ENCODE results near the gene GRM2. TPM values are rescaled to one million over a fixed set of nuclear protein-coding genes. Genes with fewer than 3 reads are reported as not detected.

GRM2 gene
- total and polyA plus RNA-seq, 8 donors: 0.21 to 1.0 (median 0.76) TPM

DNA sequence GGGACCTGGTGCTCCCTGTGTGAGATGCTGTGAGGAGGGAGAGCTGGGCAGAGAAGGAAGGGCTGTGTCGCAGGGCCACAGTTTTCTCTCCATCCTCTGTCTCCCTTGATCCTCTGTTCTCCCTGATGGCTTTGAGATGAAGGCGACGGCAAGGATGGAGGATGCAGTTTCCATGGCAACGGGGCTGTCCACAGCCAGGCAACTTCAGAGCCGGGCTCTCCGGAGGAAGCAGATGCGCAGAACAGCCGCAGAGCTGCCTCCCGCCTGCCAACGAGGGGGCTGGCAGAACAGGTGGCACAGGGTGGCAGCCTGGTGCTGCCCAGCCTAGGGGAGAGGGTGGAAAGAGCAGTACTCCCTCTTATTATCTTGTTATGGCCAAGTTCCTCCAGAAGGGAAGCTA, 9.9 kb upstream of the GRM2 start:
- Histone ChIP-seq H3K4me1 (no peaks in the 10 kb centered on the region), H3K27ac (no peak overlapping the region), H3K9me3 (no peaks in the 10 kb centered on the region), H3K4me3 (no peak overlapping the region), H3K36me3 (peaks cover 0 to 92% of the 10 kb centered on the region in 2 donors), H3K27me3 (no peaks in the 10 kb centered on the region)
- ATAC-seq (no peak), DNase-seq (no peak)
- TF ChIP-seq, protein P1, sequence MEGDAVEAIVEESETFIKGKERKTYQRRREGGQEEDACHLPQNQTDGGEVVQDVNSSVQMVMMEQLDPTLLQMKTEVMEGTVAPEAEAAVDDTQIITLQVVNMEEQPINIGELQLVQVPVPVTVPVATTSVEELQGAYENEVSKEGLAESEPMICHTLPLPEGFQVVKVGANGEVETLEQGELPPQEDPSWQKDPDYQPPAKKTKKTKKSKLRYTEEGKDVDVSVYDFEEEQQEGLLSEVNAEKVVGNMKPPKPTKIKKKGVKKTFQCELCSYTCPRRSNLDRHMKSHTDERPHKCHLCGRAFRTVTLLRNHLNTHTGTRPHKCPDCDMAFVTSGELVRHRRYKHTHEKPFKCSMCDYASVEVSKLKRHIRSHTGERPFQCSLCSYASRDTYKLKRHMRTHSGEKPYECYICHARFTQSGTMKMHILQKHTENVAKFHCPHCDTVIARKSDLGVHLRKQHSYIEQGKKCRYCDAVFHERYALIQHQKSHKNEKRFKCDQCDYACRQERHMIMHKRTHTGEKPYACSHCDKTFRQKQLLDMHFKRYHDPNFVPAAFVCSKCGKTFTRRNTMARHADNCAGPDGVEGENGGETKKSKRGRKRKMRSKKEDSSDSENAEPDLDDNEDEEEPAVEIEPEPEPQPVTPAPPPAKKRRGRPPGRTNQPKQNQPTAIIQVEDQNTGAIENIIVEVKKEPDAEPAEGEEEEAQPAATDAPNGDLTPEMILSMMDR (IDR thresholded peaks at IDR 0.05): no peak
- intact Hi-C loops (cut with DNase I): no loop called here

DNA sequence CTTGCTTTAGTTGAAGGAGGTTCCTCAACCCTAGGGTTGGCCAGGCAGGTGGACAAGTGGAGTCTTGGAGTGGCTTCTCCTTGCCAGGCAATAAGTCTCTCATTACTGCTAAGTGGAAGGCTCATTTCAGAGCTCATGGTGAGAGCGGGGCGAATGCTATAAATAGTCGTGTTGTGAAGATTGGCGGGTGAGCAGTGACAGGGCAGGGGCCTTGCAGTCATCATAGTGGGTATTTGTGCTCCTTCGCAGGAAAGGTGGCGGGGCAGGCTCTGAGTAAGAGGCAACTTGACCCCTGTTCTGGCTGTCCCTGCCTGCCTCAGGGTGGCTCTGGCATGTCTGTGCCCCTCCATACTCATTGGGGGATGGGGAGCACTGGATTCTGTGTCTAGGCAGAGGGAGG, 8.7 kb upstream of the GRM2 start:
- Histone ChIP-seq H3K36me3 (peaks cover 0 to 92% of the 10 kb centered on the region in 2 donors), H3K27ac (no peak overlapping the region), H3K4me3 (no peak overlapping the region), H3K27me3 (no peaks in the 10 kb centered on the region), H3K9me3 (no peaks in the 10 kb centered on the region), H3K4me1 (no peaks in the 10 kb centered on the region)
- intact Hi-C loops (cut with DNase I): no loop called here
- TF ChIP-seq, protein P1 (IDR thresholded peaks at IDR 0.05): no peak
- DNase-seq: no peak
- no peak for ATAC-seq

DNA sequence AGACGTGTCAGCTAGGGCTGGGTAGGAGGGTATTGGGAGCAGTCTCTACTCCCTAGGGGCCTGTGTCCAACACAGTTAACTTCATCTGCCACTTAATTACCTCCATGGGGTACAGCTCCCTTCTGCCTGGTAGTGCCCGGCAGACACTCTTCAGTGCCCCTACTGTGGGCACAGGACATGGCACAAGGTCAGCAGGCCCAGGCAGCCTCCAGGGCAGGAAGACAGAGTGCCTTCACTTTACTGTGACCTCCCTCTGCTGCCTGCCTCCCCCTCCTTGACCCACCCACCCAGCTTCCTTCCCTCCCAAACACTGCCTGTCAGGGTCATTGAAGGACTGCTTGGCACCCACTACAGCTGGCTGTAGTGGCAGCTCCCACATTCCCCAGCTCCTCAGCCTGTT, 6.5 kb upstream of the GRM2 start:
- H3K9me3 ChIP-seq: no peaks in the 10 kb centered on the region

DNA sequence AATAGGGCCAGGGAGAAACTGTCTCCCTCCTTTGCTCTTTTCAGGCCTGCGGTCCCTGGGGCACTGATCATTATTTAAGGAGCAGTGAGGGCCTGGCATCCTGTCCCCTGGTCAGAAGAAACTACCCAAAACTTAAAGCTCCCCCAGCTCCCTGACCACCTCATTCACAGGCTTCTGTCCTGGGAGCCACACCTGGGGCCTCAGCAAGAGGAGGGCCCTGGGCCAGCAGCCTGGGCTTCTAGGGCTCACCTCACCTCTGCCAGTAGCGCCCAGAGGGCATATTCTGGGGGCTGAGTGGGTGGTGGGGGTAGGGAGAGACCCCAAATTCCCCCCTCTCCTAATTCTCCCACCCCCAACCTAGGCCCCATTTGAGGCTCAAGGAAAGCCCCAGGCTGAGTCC, 4.7 kb upstream of the GRM2 start:
- ATAC-seq: no peak
- Histone ChIP-seq H3K27ac (no peak overlapping the region), H3K27me3 (peaks cover 0 to 3% of the 10 kb centered on the region in 2 donors), H3K4me1 (peaks cover 0 to 8% of the 10 kb centered on the region in 2 donors), H3K9me3 (no peaks in the 10 kb centered on the region), H3K36me3 (peaks cover 0 to 77% of the 10 kb centered on the region in 2 donors), H3K4me3 (no peak overlapping the region)
- no peak for DNase-seq
- TF ChIP-seq, protein P1 (IDR thresholded peaks at IDR 0.05): no peak
- intact Hi-C loops (cut with DNase I): no loop called here

More for the DNA sequence above, 6.5 kb upstream of the GRM2 start:
- peaks cover 0 to 90% of the 10 kb centered on the region in 2 donors for H3K36me3 ChIP-seq
- no peak overlapping the region for H3K4me3 ChIP-seq
- H3K4me1 ChIP-seq: no peaks in the 10 kb centered on the region
- H3K27ac ChIP-seq: no peak overlapping the region
- intact Hi-C loops (cut with DNase I): no loop called here
- TF ChIP-seq, protein P1 (IDR thresholded peaks at IDR 0.05): no peak
- DNase-seq: no peak
- H3K27me3 ChIP-seq: no peaks in the 10 kb centered on the region
- ATAC-seq: no peak

DNA sequence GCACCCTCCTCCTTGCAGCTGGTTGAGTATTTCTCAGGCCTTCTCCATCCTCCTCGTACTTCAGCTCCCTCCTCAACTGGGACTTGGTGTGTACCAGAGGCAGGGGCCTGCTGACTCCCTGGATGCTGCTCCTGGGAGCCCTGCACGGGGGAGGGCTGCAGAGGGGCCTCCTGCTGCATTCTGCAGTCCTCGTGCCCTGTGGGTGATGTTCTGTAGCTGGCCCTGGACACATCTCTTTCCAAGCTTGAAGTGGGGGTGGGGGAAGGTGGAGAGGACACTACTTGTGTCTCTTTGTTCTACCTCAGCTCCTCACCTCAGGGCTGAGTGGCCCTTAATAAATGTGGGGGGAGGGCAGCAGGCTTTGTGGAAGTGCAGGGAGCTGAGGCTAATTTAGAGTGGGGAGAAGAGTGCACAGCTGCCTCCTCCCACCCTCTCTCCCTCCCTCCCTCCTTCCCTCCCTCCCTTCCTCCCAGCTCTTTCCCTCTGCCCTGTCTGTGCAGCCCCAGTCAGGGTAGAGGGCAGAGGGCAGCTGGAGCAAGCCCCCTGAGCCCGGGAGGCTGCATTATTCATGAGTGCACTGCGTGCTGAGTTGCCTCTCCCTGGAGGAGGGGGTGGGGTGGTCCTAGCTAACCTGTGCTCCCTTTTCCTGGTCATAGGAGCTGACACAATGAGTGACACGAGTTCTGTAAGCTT, 3.7 kb upstream of the GRM2 start:
- intact Hi-C loops (cut with DNase I): no loop called here
- TF ChIP-seq, protein P1 (IDR thresholded peaks at IDR 0.05): no peak
- Histone ChIP-seq H3K27ac (no peak overlapping the region), H3K4me1 (peaks cover 0 to 10% of the 10 kb centered on the region in 2 donors), H3K27me3 (peaks cover 0 to 13% of the 10 kb centered on the region in 2 donors), H3K9me3 (no peaks in the 10 kb centered on the region), H3K4me3 (no peak overlapping the region), H3K36me3 (peaks cover 0 to 66% of the 10 kb centered on the region in 2 donors)
- ATAC-seq: no peak
- DNase-seq: no peak
